Ishikawa (cell line): Measurements from ENCODE around the gene SUPT6H.

Source experiments
- CEBPB ChIP-seq: IDR thresholded peaks from 2 replicates; pipeline ENCODE4 v1.6.1; 2012
- CREB1 ChIP-seq: IDR thresholded peaks from 2 replicates; pipeline ENCODE4 v1.6.1; 2012; ENCODE audit warnings: low read depth
- EGR1 ChIP-seq: IDR thresholded peaks from 2 replicates; pipeline ENCODE4 v1.6.1; 2012
- EP300 ChIP-seq: IDR thresholded peaks from 2 replicates; pipeline ENCODE4 v1.6.1; 2012; ENCODE audit warnings: borderline replicate concordance
- FOXM1 ChIP-seq: IDR thresholded peaks from 2 replicates; pipeline ENCODE4 v1.6.1; 2012; ENCODE audit warnings: low read depth, borderline replicate concordance
- MAX ChIP-seq: IDR thresholded peaks from 2 replicates; pipeline ENCODE4 v1.6.1; 2012
- NFIC ChIP-seq: IDR thresholded peaks from 2 replicates; pipeline ENCODE4 v1.6.1; 2012
- RAD21 ChIP-seq: IDR thresholded peaks from 2 replicates; pipeline ENCODE4 v1.6.1; 2012; ENCODE audit warnings: low read depth
- REST ChIP-seq: IDR thresholded peaks from 2 replicates; pipeline ENCODE4 v1.6.1; 2012; ENCODE audit warnings: low read depth, mild to moderate bottlenecking
- TAF1 ChIP-seq: IDR thresholded peaks from 2 replicates; pipeline ENCODE4 v1.6.1; 2012; ENCODE audit warnings: low read depth, mild to moderate bottlenecking
- TCF12 ChIP-seq: IDR thresholded peaks from 2 replicates; pipeline ENCODE4 v1.6.1; 2012; ENCODE audit warnings: low read depth
- TEAD4 ChIP-seq: IDR thresholded peaks from 2 replicates; pipeline ENCODE4 v1.6.1; 2012
- USF1 ChIP-seq: IDR thresholded peaks from 2 replicates; pipeline ENCODE4 v1.6.1; 2012
- YY1 ChIP-seq: IDR thresholded peaks from 2 replicates; pipeline ENCODE4 v1.6.1; 2012; ENCODE audit warnings: low read depth
- ZBTB7A ChIP-seq: IDR thresholded peaks from 2 replicates; pipeline ENCODE4 v1.6.1; 2012; ENCODE audit warnings: low read depth

The SUPT6H gene

GRCh38 chr17:28743243-28744103 is 81.5 kb downstream of the SUPT6H start, which contains the start of gene TRAF4:
Gene TRAF4, plus strand, starts transcription at chr17:28744011. Its CDS starts 102 bp downstream, at chr17:28744113.
- TF ChIP-seq REST (no peak), FOXM1 (0 out of 2 replicates have a peak, but pooled peaks have one; percentile 11), USF1 (no peak), CREB1 (0 out of 2 replicates have a peak, but pooled peaks have one; percentile 13), EP300 (peak; percentile 8; the same call in 1 of the 2 replicates), MAX (no peak; the same call in 1 of the 2 replicates), ZBTB7A (peak; percentile 70), NFIC (peak; percentile 92), TEAD4 (peak; percentile 69; the same call in 1 of the 2 replicates), TAF1 (peak; percentile 45; the same call in 1 of the 2 replicates), YY1 (no peak), TCF12 (peak; percentile 85), EGR1 (0 out of 2 replicates have a peak, but pooled peaks have one; percentile 12)

- TF ChIP-seq FOXM1, result no peak
- TF ChIP-seq EP300, result no peak
- no peak for TF ChIP-seq EGR1
- no peak for TF ChIP-seq TCF12
- no peak for TF ChIP-seq NFIC
- TF ChIP-seq MAX, result peak; percentile 88; the same call in 1 of the 2 replicates
- TF ChIP-seq USF1, result no peak
- peak; percentile 73 for TF ChIP-seq YY1
- TF ChIP-seq CREB1, result peak; percentile 90
- peak; percentile 69 for TF ChIP-seq TEAD4
- no peak for TF ChIP-seq REST
- peak; percentile 86 for TF ChIP-seq ZBTB7A
- no peak for TF ChIP-seq TAF1
- no peak for TF ChIP-seq CEBPB
- TF ChIP-seq RAD21, result no peak
Measured at GRCh38 chr17:28744104-28744971, 82.3 kb downstream of the SUPT6H start.

GRCh38 chr17:28744972-28745785 is 83.2 kb downstream of the SUPT6H start:
- no peak for TF ChIP-seq CEBPB
- no peak for TF ChIP-seq FOXM1
- no peak for TF ChIP-seq REST
- no peak for TF ChIP-seq TCF12
- no peak for TF ChIP-seq RAD21
- TF ChIP-seq EP300, result no peak
- TF ChIP-seq TAF1, result no peak
- no peak for TF ChIP-seq USF1
- TF ChIP-seq EGR1, result no peak
- TF ChIP-seq ZBTB7A, result no peak
- TF ChIP-seq NFIC, result no peak
- no peak for TF ChIP-seq YY1
- no peak for TF ChIP-seq TEAD4
- no peak for TF ChIP-seq CREB1
- no peak for TF ChIP-seq MAX
